Stimulated activated naive CD4-positive, alpha-beta T cell (primary cell): ENCODE data around the gene SYNPO2.

Source experiments
- DNase-seq, 6 experiments: peaks; one replicate each; lab custom pipeline; 2025; lab: John Stamatoyannopoulos, UW

SYNPO2 gene

GRCh38 chr4:118930255-118930654 is 41.6 kb downstream of the SYNPO2 start:
- no peak for DNase-seq

- no peak for DNase-seq
Observed at GRCh38 chr4:118931786-118932185, 43.1 kb downstream of the SYNPO2 start.

DNA sequence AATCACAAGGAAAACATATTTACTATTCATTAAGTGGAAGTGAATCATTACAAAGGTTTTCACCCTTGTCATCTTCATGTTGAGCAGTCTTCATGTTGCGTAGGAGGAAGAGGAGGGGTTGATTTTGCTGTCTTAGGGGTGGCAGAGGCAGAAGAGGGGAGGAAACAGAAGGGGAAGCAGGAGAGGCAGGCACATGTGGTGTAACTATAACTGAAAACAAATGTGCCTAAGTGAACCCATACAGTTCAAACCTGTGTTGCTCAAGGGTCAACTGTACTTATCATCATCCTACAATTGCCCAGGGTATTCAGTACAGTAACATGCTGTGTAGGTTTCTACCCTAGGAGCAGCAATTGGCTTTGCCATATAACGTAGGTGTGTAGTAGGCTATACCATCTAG is 47.2 kb downstream of the SYNPO2 start:
- DNase-seq = no peak

DNA sequence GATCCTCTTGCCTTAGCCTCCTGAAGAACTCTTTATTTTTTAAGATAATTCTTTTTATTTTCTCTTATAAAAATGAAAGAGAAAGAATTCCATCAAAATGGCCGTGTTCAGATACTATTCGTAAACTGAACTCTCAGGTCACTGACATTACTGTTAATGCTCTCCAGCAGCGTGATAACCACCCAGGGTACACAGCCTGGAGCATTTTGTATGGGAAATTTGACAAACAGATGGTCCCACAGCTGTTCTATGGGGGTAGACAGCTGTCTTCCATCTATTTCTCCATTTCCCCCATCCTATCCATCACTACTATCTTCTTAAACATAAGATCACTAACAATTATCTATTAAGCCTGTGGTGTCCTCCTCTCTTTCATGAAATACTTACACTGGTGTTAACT is 47.8 kb downstream of the SYNPO2 start:
- DNase-seq = no peak

DNA sequence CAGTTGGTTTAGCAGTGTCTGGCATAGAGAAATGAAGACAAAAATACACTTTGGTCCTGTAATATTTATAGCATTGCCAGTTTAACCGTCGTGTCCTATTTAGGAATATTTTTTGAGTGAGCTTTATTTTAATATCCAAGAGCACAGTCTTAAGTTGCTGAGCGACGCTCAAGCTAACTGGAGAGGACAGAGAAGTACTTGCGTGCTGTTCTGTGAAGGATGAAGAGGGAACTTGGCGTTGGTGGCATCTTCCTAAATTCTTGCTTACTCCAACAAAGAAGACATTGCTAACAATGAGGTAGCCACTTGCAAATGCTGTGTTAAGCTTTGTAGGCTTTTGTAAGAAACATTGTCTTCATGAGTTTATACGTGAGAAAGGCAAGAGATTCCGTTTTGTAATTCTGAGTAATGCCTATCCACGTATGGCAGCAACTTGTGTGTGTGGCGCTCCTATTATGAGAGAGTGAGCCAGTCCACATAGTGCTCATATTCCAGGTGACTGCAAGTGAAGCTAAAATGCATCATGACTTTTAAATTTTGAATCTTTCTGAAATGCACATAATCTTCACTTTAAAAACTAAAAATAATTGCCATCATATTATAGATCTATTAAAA is 50.6 kb downstream of the SYNPO2 start:
- DNase-seq = no peak

GRCh38 chr4:118941149-118941548 is 52.5 kb downstream of the SYNPO2 start:
- no peak for DNase-seq

DNA sequence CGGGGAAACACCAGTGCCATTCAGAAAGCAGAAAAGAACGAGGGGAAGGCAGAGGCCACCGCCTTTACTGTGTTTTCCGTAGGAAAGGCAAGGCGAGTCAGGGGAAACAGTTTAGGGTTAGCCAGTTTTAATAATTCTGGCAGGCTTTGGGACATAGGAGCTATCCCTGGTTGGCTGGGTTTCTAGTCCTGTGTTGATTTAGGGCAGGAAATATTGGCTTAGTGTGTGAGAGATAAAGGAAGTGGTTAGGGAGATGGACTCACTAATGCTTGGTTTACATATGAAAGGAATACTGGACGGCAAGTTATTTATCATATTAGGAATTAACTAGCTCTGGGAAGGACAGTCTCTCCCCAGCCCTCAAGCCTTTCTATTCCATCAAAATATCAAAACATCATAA is 53.1 kb downstream of the SYNPO2 start:
- no peak for DNase-seq

GRCh38 chr4:118942465-118942864 is 53.8 kb downstream of the SYNPO2 start:
- no peak for DNase-seq

GRCh38 chr4:118947095-118947494 is 58.4 kb downstream of the SYNPO2 start:
- no peak for DNase-seq

GRCh38 chr4:118948545-118949144 is 60.0 kb downstream of the SYNPO2 start:
- DNase-seq = no peak

GRCh38 chr4:118950224-118950623 is 61.6 kb downstream of the SYNPO2 start:
- DNase-seq = no peak

- DNase-seq = no peak
Observed at GRCh38 chr4:118950929-118951570, 62.4 kb downstream of the SYNPO2 start.

GRCh38 chr4:118953276-118953675 is 64.6 kb downstream of the SYNPO2 start:
- no peak for DNase-seq

DNA sequence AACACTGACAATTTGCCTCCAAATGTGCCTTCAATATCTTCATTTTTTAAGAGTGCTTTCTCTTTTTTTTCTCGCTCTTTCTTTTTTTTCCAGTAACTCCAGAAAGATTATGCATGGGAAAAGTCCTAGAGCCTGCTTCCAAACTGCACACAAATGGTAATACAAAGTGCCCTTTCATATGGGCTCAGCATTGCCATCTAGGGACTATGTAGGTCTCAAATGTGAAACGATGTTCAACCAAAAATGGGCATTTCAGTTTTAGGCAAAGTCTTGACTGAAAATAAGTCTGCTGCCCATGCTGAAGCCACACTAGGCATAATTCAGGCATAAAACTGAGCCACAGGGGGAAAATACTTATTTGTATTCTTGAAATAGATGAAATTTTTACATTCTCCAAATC is 65.6 kb downstream of the SYNPO2 start:
- DNase-seq = no peak

DNA sequence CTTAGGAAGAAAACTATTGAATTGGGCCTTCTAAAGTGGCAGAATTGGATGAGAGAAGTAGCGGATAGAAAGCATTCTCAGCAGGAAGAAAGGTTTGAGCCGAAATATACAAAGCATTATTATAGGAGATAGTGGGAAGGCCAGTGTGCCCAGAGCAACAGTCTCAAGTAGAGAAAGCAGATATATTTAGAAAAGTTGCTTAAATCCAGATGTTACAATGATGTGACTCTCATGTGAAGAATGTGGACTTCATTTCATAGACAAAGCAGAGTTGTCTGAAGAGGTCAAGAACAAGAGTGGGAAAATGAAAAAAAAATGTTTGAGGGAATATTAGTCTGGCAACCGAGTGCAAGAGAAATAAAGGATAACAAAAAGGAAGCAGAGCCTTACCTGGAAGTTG is 66.9 kb downstream of the SYNPO2 start:
- DNase-seq = no peak

DNA sequence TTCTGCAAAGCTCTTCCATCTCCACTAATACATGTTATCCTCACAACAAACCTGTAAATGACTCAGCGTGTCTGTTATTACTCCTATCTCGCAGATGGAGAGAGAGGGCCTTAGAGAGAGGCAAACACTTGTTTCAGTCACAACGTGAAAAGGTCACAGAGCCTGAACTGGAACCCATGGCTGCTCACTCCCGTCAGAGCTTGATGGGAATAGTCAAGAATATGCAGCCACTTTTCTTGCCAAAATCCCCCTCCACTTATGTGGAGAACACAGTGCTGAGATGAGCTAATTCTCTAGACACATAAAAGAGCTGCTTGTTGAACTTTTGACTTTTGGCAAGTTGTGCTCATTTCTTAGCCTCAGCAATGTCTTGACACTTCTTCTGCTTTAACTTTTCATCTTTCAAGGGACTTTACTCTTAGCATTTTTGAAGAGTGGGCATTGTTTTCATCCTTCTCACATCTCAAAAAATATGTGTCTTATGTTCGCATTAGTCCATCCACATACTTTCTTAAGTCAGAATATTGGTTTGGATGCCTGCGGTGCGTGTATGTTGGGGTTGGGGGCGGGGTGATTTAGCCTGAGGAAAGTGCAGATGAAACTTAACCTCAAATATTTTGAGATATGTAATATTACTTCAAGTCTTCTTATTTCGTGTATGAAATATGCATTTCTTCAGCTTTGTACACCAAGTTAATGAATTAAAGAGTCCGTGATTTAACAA is 69.2 kb downstream of the SYNPO2 start:
- no peak for DNase-seq

- DNase-seq = no peak
Observed at GRCh38 chr4:118962540-118962939, 73.9 kb downstream of the SYNPO2 start.

GRCh38 chr4:118964891-118965411 is 76.3 kb downstream of the SYNPO2 start:
- no peak for DNase-seq

GRCh38 chr4:118967393-118967792 is 78.7 kb downstream of the SYNPO2 start:
- no peak for DNase-seq

GRCh38 chr4:118968005-118968404 is 79.4 kb downstream of the SYNPO2 start:
- no peak for DNase-seq

GRCh38 chr4:118968813-118969212 is 80.2 kb downstream of the SYNPO2 start:
- DNase-seq = no peak

GRCh38 chr4:118969359-118969758 is 80.7 kb downstream of the SYNPO2 start:
- no peak for DNase-seq

DNA sequence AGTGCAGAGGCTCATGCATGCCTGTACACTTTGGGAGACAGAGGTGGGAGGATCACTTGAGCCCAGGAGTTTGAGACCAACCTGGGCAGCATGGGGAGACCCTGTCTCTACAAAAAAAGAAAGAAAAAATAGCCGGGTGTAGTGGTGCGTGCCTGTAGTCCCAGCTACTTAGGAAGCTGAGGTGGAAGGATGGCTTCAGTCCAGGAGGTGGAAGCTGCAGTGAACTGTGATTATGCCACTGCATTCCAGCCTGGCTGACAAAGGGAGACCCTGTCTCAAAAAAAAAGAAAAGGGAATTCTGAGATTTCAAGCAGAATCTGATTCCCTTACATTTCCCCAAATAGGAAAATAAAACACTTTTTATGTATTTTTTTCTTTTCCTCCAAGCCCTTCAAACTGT is 83.5 kb downstream of the SYNPO2 start:
- no peak for DNase-seq
